Trophoblast cell (in vitro differentiated cells and primary cell): Measurements from ENCODE around the gene KAT7.

Source experiments
- DNase-seq, 2 donors: peaks; one replicate each; pipeline ENCODE4 v3.0.0-alpha.2; 2016
- H2AFZ ChIP-seq: 2 replicates; pipeline ENCODE4 v1.6.1; 2013; ENCODE audit warnings: low read length, moderate library complexity, mild to moderate bottlenecking; ENCODE audit not compliant: insufficient read depth, poor library complexity
- H2AK5ac ChIP-seq: 2 replicates; pipeline ENCODE4 v1.6.1; 2013; ENCODE audit warnings: mild to moderate bottlenecking, low read length
- H2BK120ac ChIP-seq: 2 replicates; pipeline ENCODE4 v1.6.1; 2013; ENCODE audit warnings: low read length, mild to moderate bottlenecking, moderate library complexity; ENCODE audit not compliant: insufficient read depth, poor library complexity
- H2BK12ac ChIP-seq: 2 replicates; pipeline ENCODE4 v1.6.1; 2013; ENCODE audit warnings: mild to moderate bottlenecking, low read length, moderate library complexity
- H2BK5ac ChIP-seq: 2 replicates; pipeline ENCODE4 v1.6.1; 2013; ENCODE audit warnings: low read length, low read depth, moderate library complexity, mild to moderate bottlenecking; ENCODE audit not compliant: poor library complexity
- H3K14ac ChIP-seq: 2 replicates; pipeline ENCODE4 v1.6.1; 2013; ENCODE audit warnings: mild to moderate bottlenecking, low read length
- H3K18ac ChIP-seq: 2 replicates; pipeline ENCODE4 v1.6.1; 2013; ENCODE audit warnings: mild to moderate bottlenecking, low read length
- H3K23ac ChIP-seq: 2 replicates; pipeline ENCODE4 v1.6.1; 2013; ENCODE audit warnings: low read length
- H3K27ac ChIP-seq: 2 replicates; pipeline ENCODE4 v1.5.1; 2013; ENCODE audit warnings: low read depth, mild to moderate bottlenecking, inconsistent platforms, low read length, moderate library complexity
- H3K27me3 ChIP-seq: 2 replicates; pipeline ENCODE4 v1.6.1; 2013; ENCODE audit warnings: inconsistent platforms, mild to moderate bottlenecking, low read length, moderate library complexity; ENCODE audit not compliant: insufficient read depth
- H3K36me3 ChIP-seq, 2 experiments: 1 replicate in 1 of 2; 2 replicates in 1 of 2; pipeline ENCODE4 v1.6.1; 2013; ENCODE audit warnings: low read length in 2 of 2, mild to moderate bottlenecking in 2 of 2, moderate library complexity in 1 of 2; ENCODE audit not compliant: insufficient read depth in 2 of 2, control insufficient read depth in 1 of 2
- H3K4ac ChIP-seq: 2 replicates; pipeline ENCODE4 v1.6.1; 2013; ENCODE audit warnings: low read depth, mild to moderate bottlenecking, low read length, moderate library complexity
- H3K4me1 ChIP-seq, 2 experiments: 1 replicate in 1 of 2; 2 replicates in 1 of 2; pipeline ENCODE4 v1.6.1; 2013; ENCODE audit warnings: low read length in 2 of 2, mild to moderate bottlenecking in 2 of 2, moderate library complexity in 1 of 2; ENCODE audit not compliant: insufficient read depth in 2 of 2, control insufficient read depth in 1 of 2
- H3K4me2 ChIP-seq: 2 replicates; pipeline ENCODE4 v1.6.1; 2013; ENCODE audit warnings: inconsistent platforms, mild to moderate bottlenecking, low read length, moderate library complexity
- H3K4me3 ChIP-seq: 2 replicates; pipeline ENCODE4 v1.5.1; 2013; ENCODE audit warnings: mild to moderate bottlenecking, low read depth, low read length, inconsistent platforms
- H3K79me1 ChIP-seq: one replicate; pipeline ENCODE4 v1.6.1; 2013; ENCODE audit warnings: low read length
- H3K79me2 ChIP-seq: 2 replicates; pipeline ENCODE4 v1.6.1; 2013; ENCODE audit warnings: low read length, mild to moderate bottlenecking; ENCODE audit not compliant: control insufficient read depth, insufficient read depth, poor library complexity
- H3K9ac ChIP-seq: 2 replicates; pipeline ENCODE4 v1.6.1; 2013; ENCODE audit warnings: mild to moderate bottlenecking, low read length
- H3K9me3 ChIP-seq: 2 replicates; pipeline ENCODE4 v1.6.1; 2013; ENCODE audit warnings: low read depth, mild to moderate bottlenecking, control low read depth, inconsistent platforms, low read length; ENCODE audit not compliant: insufficient read depth
- H4K12ac ChIP-seq: 2 replicates; pipeline ENCODE4 v1.6.1; 2013; ENCODE audit warnings: low read depth, mild to moderate bottlenecking, low read length, moderate library complexity
- H4K8ac ChIP-seq: 2 replicates; pipeline ENCODE4 v1.6.1; 2013; ENCODE audit warnings: low read depth, mild to moderate bottlenecking, low read length, moderate library complexity
- H4K91ac ChIP-seq: one replicate; pipeline ENCODE4 v1.6.1; 2013; ENCODE audit warnings: low read depth, mild to moderate bottlenecking, low read length, moderate library complexity
- whole genome bisulfite sequencing: extraction: QIAGEN DNeasy Blood & Tissue Kit; methylation state at CpG from one replicate; pipeline ENCODE4 v1.1.7; 2013; ENCODE audit warnings: missing lambda C conversion rate; ENCODE audit not compliant: insufficient read length, insufficient coverage; ENCODE audit errors: extremely low coverage; 5-methylcytosine and 5-hydroxymethylcytosine counted together

The KAT7 gene

GRCh38 chr17:49815761-49816281 lies 27.3 kb downstream of the KAT7 start:
- Histone ChIP-seq H3K23ac (no peak overlapping the region), H2BK5ac (no peak overlapping the region), H2BK120ac (no peak overlapping the region), H3K36me3 (peaks cover 19 to 21% of the 10 kb centered on the region in 2 experiments), H4K12ac (no peak overlapping the region), H3K14ac (no peak overlapping the region), H3K4ac (no peak overlapping the region), H3K27me3 (no peaks in the 10 kb centered on the region), H4K8ac (no peak overlapping the region), H2AFZ (no peak overlapping the region), H3K9ac (no peak overlapping the region), H2BK12ac (no peak overlapping the region), H2AK5ac (no peak overlapping the region), H3K27ac (peak overlapping the region; percentile 64), H3K79me2 (no peaks in the 10 kb centered on the region), H3K4me1 (peaks cover 4 to 5% of the 10 kb centered on the region in 2 experiments), H3K9me3 (no peaks in the 10 kb centered on the region), H3K4me2 (peak overlapping the region; percentile 45), H4K91ac (no peak overlapping the region), H3K4me3 (no peak overlapping the region), H3K18ac (no peak overlapping the region), H3K79me1 (no peaks in the 10 kb centered on the region)
- WGBS: no CpG with 5 or more reads among the region's 9 CpGs
- no peak for DNase-seq

- no CpG with 5 or more reads among the region's 4 CpGs for WGBS
- H4K12ac ChIP-seq: no peak overlapping the region
- no peak overlapping the region for H2BK120ac ChIP-seq
- H3K4me1 ChIP-seq: peaks cover 6 to 7% of the 10 kb centered on the region in 2 experiments
- H4K91ac ChIP-seq: no peak overlapping the region
- no peak overlapping the region for H3K27ac ChIP-seq
- H2BK5ac ChIP-seq: no peak overlapping the region
- no peak overlapping the region for H3K4me2 ChIP-seq
- no peaks in the 10 kb centered on the region for H3K27me3 ChIP-seq
- H3K79me1 ChIP-seq: peaks cover 1% of the 10 kb centered on the region
- H3K23ac ChIP-seq: no peak overlapping the region
- H3K4me3 ChIP-seq: no peak overlapping the region
- H3K4ac ChIP-seq: no peak overlapping the region
- no peaks in the 10 kb centered on the region for H3K79me2 ChIP-seq
- no peak overlapping the region for H2AFZ ChIP-seq
- DNase-seq: no peak
- no peaks in the 10 kb centered on the region for H3K9me3 ChIP-seq
- H4K8ac ChIP-seq: no peak overlapping the region
- H2AK5ac ChIP-seq: no peak overlapping the region
- no peak overlapping the region for H2BK12ac ChIP-seq
- no peak overlapping the region for H3K18ac ChIP-seq
- H3K9ac ChIP-seq: no peak overlapping the region
- peaks cover 14 to 24% of the 10 kb centered on the region in 2 experiments for H3K36me3 ChIP-seq
- no peak overlapping the region for H3K14ac ChIP-seq
These were observed 29.5 kb downstream of the KAT7 start for GRCh38 chr17:49817993-49818392.

- Histone ChIP-seq H3K9me3 (no peaks in the 10 kb centered on the region), H2BK5ac (no peak overlapping the region), H4K91ac (no peak overlapping the region), H3K23ac (no peak overlapping the region), H3K18ac (no peak overlapping the region), H2BK12ac (no peak overlapping the region), H3K4ac (no peak overlapping the region), H2AK5ac (no peak overlapping the region), H2AFZ (no peak overlapping the region), H3K4me3 (no peak overlapping the region), H4K12ac (no peak overlapping the region), H2BK120ac (no peak overlapping the region), H3K9ac (no peak overlapping the region), H3K14ac (no peak overlapping the region), H3K27me3 (no peaks in the 10 kb centered on the region), H4K8ac (no peak overlapping the region), H3K79me2 (no peaks in the 10 kb centered on the region), H3K27ac (no peak overlapping the region), H3K79me1 (peaks cover 1% of the 10 kb centered on the region), H3K4me2 (no peak overlapping the region), H3K36me3 (peaks cover 14 to 24% of the 10 kb centered on the region in 2 experiments), H3K4me1 (peaks cover 6 to 7% of the 10 kb centered on the region in 2 experiments)
- no CpG with 5 or more reads among the region's 5 CpGs for WGBS
- DNase-seq: no peak
These were observed 30.7 kb downstream of the KAT7 start for GRCh38 chr17:49819138-49819537.

GRCh38 chr17:49819651-49820050 lies 31.2 kb downstream of the KAT7 start:
- Histone ChIP-seq H2BK5ac (no peak overlapping the region), H3K79me2 (no peaks in the 10 kb centered on the region), H3K4me1 (peaks cover 6 to 7% of the 10 kb centered on the region in 2 experiments), H2AFZ (no peak overlapping the region), H3K36me3 (peaks cover 17 to 24% of the 10 kb centered on the region in 2 experiments), H2AK5ac (no peak overlapping the region), H3K4me2 (no peak overlapping the region), H3K4ac (no peak overlapping the region), H3K14ac (no peak overlapping the region), H3K23ac (no peak overlapping the region), H3K4me3 (no peak overlapping the region), H3K27me3 (no peaks in the 10 kb centered on the region), H4K91ac (no peak overlapping the region), H4K12ac (no peak overlapping the region), H4K8ac (no peak overlapping the region), H3K18ac (no peak overlapping the region), H3K9ac (no peak overlapping the region), H3K27ac (no peak overlapping the region), H2BK120ac (no peak overlapping the region), H3K79me1 (peaks cover 1% of the 10 kb centered on the region), H2BK12ac (no peak overlapping the region), H3K9me3 (no peaks in the 10 kb centered on the region)
- no CpG with 5 or more reads among the region's 2 CpGs for WGBS
- DNase-seq: no peak
